GM03348 (cell line): ENCODE data around the gene CPNE5.

Source experiments
- DNase-seq: peaks from one replicate; pipeline ENCODE4 v3.0.0; 2012; ENCODE audit warnings: low spot score

Gene CPNE5

GRCh38 chr6:36743538-36744303, 95.5 kb downstream of the CPNE5 start:
- DNase-seq, result no peak

- no peak for DNase-seq
Measured at GRCh38 chr6:36743032-36743431, 96.2 kb downstream of the CPNE5 start.

- DNase-seq, result no peak
Measured at GRCh38 chr6:36742146-36742545, 97.1 kb downstream of the CPNE5 start.

GRCh38 chr6:36740818-36741179, 98.4 kb downstream of the CPNE5 start:
- DNase-seq, result no peak

GRCh38 chr6:36739947-36740817, 99.1 kb downstream of the CPNE5 start:
- DNase-seq, result peak; percentile 31

GRCh38 chr6:36738108-36738507, 101.1 kb downstream of the CPNE5 start:
- DNase-seq, result no peak

DNA sequence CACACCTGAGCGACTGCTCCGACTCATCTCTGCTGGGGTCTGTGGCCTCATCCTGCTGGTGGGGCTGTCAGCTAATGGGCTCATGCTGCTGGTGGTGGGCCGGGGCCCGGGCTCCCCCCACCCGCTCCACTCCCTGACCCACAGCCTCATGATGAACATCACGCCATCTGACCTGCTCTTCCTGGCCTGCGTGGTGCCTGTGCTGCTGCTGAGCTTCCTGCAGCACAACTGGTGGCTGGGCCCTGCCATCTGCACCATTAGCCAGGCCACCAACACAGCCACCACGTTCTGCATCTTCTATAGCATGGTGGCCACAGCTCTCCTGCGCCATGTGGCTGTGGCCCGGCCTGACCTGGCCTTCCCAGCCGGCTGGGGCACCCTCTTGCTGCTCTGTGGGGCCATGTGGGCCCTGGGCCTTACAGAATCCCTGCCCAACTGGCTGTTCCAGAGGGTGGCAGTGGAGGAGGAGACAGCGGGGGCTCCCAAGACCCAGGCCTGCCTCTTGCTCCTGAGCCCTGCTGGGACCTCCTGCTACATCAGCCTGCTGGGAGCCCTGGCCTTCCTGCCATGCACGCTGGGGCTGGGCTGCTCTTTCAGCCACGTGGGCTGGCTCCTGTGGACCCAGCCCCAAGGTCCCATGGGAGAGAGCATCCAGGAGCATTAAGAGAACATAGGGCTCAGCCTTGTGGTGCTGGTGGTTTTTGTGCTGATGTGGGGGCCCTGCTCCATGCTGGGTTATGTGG, 102.0 kb downstream of the CPNE5 start:
- no peak for DNase-seq

DNA sequence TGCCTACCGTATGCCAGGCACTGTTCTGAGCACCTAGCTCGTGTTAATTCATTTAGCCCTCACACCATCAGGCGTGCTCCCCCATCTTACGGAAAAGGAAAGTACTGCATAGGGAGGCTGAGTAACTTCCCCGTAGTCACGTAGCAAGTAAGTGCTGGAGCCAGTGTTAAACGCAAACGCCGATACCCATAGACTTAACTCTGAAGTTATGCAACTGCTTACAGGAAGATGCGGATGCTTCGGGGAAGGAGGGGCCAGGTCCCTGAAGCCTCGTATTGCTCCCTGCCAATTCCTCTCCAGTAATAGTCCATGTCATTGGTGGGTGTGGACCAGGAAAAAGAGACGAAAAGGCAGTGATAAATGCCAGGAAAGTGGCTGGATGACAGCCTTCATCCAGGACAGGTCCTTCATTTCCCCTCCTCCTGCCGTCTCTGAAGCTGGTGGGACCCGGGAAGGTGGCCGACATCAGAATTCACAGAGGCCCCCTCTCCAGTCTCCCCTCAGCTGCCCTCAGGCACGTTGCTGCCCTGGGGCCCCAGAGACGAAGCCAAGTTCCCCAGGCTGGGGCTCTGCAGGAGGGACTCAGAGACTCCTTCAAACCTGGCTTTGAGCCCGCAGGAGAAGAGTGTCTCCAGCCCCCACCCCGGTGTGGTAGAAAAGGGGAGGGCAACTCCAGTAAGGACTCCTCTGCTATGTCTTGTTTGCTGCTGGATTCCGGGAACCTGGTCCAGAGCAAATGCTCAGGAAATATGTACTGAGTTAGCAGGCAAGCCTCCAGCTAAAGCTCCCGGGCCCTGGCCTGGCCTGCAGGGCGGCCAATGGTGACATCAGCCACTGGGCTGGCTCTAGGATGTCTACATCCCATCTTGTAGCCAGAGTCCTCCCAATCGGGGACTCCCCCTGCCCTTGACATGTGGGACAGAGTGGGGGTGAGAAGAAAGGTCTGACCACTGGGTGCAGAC, 103.9 kb downstream of the CPNE5 start:
- DNase-seq, result peak; percentile 93

- DNase-seq, result no peak
Measured at GRCh38 chr6:36734486-36735060, 104.7 kb downstream of the CPNE5 start.

GRCh38 chr6:36733300-36733699, 105.9 kb downstream of the CPNE5 start:
- DNase-seq, result no peak

DNA sequence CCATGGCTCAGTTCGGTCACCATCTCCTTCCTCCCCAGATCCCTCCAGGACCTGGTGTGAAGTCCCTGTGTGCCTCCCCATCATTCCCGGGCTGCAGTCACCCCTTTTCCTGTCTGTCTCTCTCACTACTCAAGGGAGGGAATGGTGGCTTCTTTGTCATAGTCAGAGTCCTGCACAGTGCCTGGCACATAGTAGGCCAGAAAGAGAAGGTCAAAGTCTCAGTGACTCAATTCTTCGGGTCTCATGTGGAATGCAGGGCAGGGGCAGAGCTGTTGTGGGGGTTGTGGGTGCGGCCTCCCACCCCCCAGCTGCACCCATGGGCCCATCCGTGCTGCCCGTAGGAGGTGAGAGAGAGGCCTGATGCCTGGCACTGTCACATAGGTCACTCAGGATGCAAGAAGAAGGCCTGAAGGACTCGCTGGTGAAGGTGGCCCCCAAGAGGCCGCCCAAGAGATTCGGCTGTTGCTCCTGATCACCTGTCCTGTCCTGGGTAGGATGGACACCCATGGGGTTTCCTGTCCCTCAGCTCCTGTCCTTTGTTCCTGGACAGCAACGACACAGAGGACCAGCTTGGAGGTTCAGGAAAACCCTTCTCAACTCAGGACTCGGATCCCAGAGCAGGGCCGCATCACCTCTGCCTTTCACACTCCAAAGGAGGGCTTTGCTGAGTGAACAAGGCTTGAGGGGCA, 107.5 kb downstream of the CPNE5 start:
- no peak for DNase-seq

DNA sequence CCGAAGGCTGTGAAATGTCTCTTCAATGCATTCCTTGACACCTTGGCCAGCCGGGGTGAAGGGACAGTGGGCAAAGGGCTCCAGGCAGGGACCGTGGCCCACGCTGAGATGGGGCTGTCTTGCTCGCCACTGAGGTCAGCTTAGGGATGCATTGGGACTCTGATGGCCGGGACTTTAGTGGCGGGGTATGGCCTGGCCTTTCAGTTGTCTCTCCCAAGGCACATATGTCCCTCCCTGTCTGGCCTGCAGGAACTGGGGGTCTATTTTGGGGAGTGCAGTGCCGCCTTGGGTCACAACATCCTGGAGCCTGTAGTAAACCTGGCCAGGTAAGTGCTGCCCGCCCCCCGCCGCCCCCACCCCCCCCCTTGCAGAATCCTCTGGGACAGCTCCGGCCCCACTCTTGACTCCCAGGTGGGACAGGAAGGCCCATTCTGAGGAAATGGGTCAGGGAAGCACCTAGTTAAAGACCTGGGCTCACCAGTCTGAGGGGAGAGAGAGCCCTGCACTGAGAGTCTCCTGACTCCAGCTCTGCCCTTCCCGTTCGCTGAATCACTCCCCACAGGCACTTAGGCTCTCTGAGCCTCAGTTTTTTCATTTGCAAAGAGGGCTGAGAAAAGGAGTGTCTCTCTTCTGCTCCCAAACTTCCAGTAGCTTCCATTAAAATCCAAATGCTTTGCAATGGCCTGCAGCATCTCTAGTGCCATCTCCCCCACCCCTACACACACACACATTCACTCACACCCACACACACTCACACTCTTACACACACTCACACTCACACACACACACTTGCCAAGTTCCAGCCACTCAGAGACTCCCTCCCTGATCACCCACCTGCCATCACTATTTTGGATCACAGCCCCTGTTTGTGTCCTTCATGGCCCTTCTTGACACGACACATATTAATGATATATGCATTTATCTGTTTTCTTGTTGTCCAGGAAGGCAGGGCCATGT, 108.5 kb downstream of the CPNE5 start:
- DNase-seq, result no peak

DNA sequence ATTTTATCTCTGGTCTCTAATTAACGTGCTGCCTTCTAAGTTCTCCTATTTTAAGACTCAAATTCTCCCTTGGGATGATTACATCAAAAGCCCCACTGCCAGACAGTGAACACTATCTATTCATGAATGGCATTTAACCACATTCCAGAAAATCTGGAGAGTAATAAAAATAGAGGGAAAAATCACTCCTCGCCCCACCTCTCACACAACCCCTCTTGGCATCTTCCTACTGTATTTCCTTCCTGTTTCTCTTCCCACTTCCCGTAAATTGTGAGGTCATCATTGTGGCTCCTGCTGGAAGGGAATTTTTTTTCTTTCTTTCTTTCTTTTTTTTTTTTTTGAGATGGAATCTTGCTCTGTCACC, 110.1 kb downstream of the CPNE5 start:
- DNase-seq, result peak; percentile 80

- no peak for DNase-seq
Measured at GRCh38 chr6:36728289-36729160, 110.7 kb downstream of the CPNE5 start.

GRCh38 chr6:36727505-36728021, 111.7 kb downstream of the CPNE5 start:
- peak; percentile 49 for DNase-seq

GRCh38 chr6:36725581-36725980, 113.7 kb downstream of the CPNE5 start:
- DNase-seq, result no peak

DNA sequence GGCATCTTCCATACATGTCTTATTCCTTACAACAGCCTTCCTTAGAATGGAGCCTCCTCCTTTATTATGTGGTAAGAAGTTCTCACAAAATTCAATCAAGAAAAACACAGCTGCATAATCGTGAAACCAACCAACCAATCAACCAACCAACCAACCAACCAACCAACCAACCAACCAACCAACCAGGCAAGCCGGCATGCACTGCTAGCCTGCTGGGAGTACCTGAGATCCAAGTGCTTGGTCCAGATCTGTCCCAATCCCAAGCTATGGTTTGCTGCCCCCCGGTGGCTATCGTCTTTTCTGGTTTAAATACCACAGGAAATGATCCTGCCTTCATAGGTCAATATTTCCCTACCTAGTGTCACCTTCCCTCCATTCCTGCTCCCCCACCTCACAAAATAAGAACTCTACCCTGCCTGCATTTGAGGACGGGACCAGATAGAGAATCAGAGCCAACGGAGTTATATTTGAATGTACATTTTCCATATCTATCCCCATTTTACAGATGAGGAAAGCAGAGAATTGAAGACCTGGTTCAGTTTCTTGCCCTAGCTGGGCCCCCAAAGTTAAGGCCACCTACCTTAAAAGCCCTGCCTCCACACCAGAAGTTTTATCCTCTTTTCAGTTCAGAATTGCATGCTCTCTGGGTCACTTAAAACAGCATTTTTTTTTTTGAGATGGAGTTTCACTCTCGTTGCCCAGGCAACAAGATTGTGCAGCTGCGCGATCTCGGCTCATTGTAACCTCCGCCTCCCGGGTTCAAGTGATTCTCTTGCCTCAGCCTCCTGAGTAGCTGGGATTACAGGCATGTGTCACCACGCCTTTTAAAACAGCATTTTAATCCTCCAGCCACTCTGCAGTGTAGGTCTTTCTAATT, 114.5 kb downstream of the CPNE5 start:
- DNase-seq, result peak; percentile 86
